Stomach (tissue), 9 donors: ENCODE measurements around the gene CARMIL1. TPM values are rescaled to one million over a fixed set of nuclear protein-coding genes. Genes with fewer than 3 reads are reported as not detected.

Experiments
- DNase-seq, 2 donors: peaks; one replicate each; pipeline versions ENCODE4 v3.0.0 to v3.0.0-alpha.2; 2013 to 2019
- H3K27ac ChIP-seq, 5 donors: fragments of 200-600 bp in 4 of 5; sonication (generic) in 4 of 5; one replicate each; pipeline ENCODE4 v1.5.1; 2013 to 2019; ENCODE audit warnings: mild to moderate bottlenecking in 1 of 5, moderate library complexity in 1 of 5
- H3K27me3 ChIP-seq, 3 donors: fragments of 200-600 bp; sonication (generic); one replicate each; pipeline ENCODE4 v1.5.1; 2017 to 2019; ENCODE audit warnings: mixed run types in 1 of 3
- H3K36me3 ChIP-seq, 4 donors: fragments of 200-600 bp; sonication (generic); 1 replicate in 3 of 4; 2 replicates in 1 of 4; pipeline ENCODE4 v1.5.1; 2016 to 2019
- H3K4me1 ChIP-seq, 4 donors: fragments of 200-600 bp; sonication (generic); one replicate each; pipeline ENCODE4 v1.5.1; 2016 to 2019
- H3K4me3 ChIP-seq, 4 donors: fragments of 200-600 bp; sonication (generic) in 3 of 4; one replicate each; pipeline ENCODE4 v1.5.1; 2016 to 2019; ENCODE audit warnings: mild to moderate bottlenecking in 1 of 4
- H3K9me3 ChIP-seq, 4 donors: fragments of 200-600 bp; sonication (generic); one replicate each; pipeline ENCODE4 v1.5.1; 2016 to 2019
- CTCF ChIP-seq, 7 experiments: fragments of 450-650 bp in 4 of 7; fragments of 200-600 bp in 3 of 7; sonication (generic) in 3 of 7; IDR thresholded peaks; one replicate each; pipeline ENCODE4 v1.5.1; 2016 to 2019; ENCODE audit warnings: antibody characterized with exemption in 7 of 7, control low read depth in 2 of 7, mild to moderate bottlenecking in 1 of 7
- EP300 ChIP-seq: sonication (generic); formaldehyde crosslinking; IDR thresholded peaks from one replicate; pipeline ENCODE4 v1.6.1; 2017; ENCODE audit warnings: antibody characterized with exemption
- POLR2A ChIP-seq, 4 donors: fragments of 450-650 bp; IDR thresholded peaks; one replicate each; pipeline ENCODE4 v1.6.1; 2016; ENCODE audit warnings: antibody characterized with exemption in 4 of 4, control low read depth in 2 of 4, mild to moderate bottlenecking in 1 of 4, moderate library complexity in 1 of 4
- POLR2AphosphoS5 ChIP-seq, 3 donors: sonication (generic); formaldehyde crosslinking; IDR thresholded peaks; one replicate each; pipeline ENCODE4 v1.6.1; 2016; ENCODE audit warnings: antibody characterized with exemption in 3 of 3
- WGBS, 5 donors: extraction: QIAGEN DNeasy Blood & Tissue Kit in 3 of 5; methylation state at CpG; one replicate each; pipeline versions ENCODE4 v1.1.5 to v1.1.7; 2013 to 2018; 5-methylcytosine and 5-hydroxymethylcytosine counted together
- intact Hi-C: fragments of 100-400 bp; cut with DNase I; formaldehyde crosslinking; loops from one replicate; pipeline ENCODE4 v1.15.1; 2023; ENCODE audit warnings: low total_unique reads
- polyA plus RNA-seq, 3 donors: library from polyadenylated mRNA; stranded (reverse); fragments of 200-250 nt; gene quantifications; one replicate each; pipeline ENCODE4 v1.2.3, GENCODE V29; 2013
- total RNA-seq, 5 donors: library from RNA; depleted of rRNA; stranded (reverse); fragments of >200 nt; gene quantifications; one replicate each; pipeline versions ENCODE4 v1.1.0 to v1.2.3, GENCODE V29; 2014 to 2016
- donor health status: healthy with polysubstance abuse.
- donor health status: Bipolar disorder and iron deficiency.
- donor health status: healthy.

CARMIL1 gene
- total and polyA plus RNA-seq, 8 donors, result 10.5 to 42.7 (median 14.9) TPM

GRCh38 chr6:25534942-25535631 is 255.9 kb downstream of the CARMIL1 start:
- Histone ChIP-seq H3K4me1 (no peaks in the 10 kb centered on the region), H3K27ac (no peak overlapping the region), H3K4me3 (no peak overlapping the region), H3K9me3 (no peaks in the 10 kb centered on the region), H3K36me3 (peaks cover 0 to 36% (median 18%) of the 10 kb centered on the region in 4 donors), H3K27me3 (no peaks in the 10 kb centered on the region)
- 91 to 96% (median 95%) methylated on average over 5 of the region's 5 CpGs for WGBS, 5 donors
- intact Hi-C loops, result no loop called here
- no peak for DNase-seq
- TF ChIP-seq CTCF (IDR thresholded peaks at IDR 0.05) (no peak), EP300 (no peak), POLR2AphosphoS5 (IDR thresholded peaks at IDR 0.05) (no peak), POLR2A (IDR thresholded peaks at IDR 0.05) (no peak)

GRCh38 chr6:25535632-25536225 is 256.6 kb downstream of the CARMIL1 start:
- H3K4me3 ChIP-seq, result no peak overlapping the region
- H3K27ac ChIP-seq, result no peak overlapping the region
- no peak for TF ChIP-seq POLR2AphosphoS5 (IDR thresholded peaks at IDR 0.05)
- TF ChIP-seq CTCF (IDR thresholded peaks at IDR 0.05), result no peak
- TF ChIP-seq EP300, result no peak
- no peak for TF ChIP-seq POLR2A (IDR thresholded peaks at IDR 0.05)
- no peaks in the 10 kb centered on the region for H3K4me1 ChIP-seq
- no peaks in the 10 kb centered on the region for H3K27me3 ChIP-seq
- peaks cover 0 to 39% (median 22%) of the 10 kb centered on the region in 4 donors for H3K36me3 ChIP-seq
- 75 to 92% (median 88%) methylated on average over 4 of the region's 4 CpGs for WGBS, 5 donors
- H3K9me3 ChIP-seq, result no peaks in the 10 kb centered on the region
- no peak for DNase-seq
- intact Hi-C loops, result no loop called here

GRCh38 chr6:25536781-25537180 is 257.6 kb downstream of the CARMIL1 start:
- no peak for DNase-seq
- Histone ChIP-seq H3K4me1 (no peaks in the 10 kb centered on the region), H3K36me3 (peaks cover 0 to 36% (median 24%) of the 10 kb centered on the region in 4 donors)

More at GRCh38 chr6:25536781-25537180, 257.6 kb downstream of the CARMIL1 start:
- Histone ChIP-seq H3K27me3 (no peaks in the 10 kb centered on the region), H3K4me3 (no peak overlapping the region), H3K27ac (no peak overlapping the region), H3K9me3 (no peaks in the 10 kb centered on the region)
- TF ChIP-seq CTCF (IDR thresholded peaks at IDR 0.05), result no peak
- no peak for TF ChIP-seq EP300
- TF ChIP-seq POLR2AphosphoS5 (IDR thresholded peaks at IDR 0.05), result no peak
- TF ChIP-seq POLR2A (IDR thresholded peaks at IDR 0.05), result no peak
- 76 to 90% (median 78%) methylated on average over 4 of the region's 4 CpGs for WGBS, 5 donors
- intact Hi-C loops, result no loop called here
